Measurements from ENCODE around the gene IFNK. TPM values are rescaled to one million over a fixed set of nuclear protein-coding genes. Genes with fewer than 3 reads are reported as not detected.

IFNK gene
- total and polyA plus RNA-seq, 2 experiments from 2014 or later, result not detected

DNA sequence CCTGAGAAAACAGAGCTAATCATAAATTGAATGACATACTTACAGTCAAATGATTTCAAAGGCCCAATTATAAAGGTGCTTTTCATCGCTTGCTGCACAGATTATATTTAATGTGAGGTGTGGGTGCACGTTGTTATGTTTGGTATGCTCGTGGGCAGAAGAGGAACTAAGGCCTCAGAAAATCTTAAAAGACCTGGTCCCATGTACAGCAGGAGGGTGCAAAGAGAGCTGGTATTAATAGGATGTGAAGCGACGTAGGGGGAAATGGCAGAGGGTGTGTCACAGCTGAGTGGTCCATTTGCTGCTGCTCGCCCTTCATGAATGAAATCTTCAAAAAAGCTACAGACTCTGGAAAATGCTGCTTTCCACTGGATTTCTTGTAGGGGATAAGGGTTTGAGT lies 40.5 kb upstream of the IFNK start (continued):
- TF ChIP-seq, protein P1, sequence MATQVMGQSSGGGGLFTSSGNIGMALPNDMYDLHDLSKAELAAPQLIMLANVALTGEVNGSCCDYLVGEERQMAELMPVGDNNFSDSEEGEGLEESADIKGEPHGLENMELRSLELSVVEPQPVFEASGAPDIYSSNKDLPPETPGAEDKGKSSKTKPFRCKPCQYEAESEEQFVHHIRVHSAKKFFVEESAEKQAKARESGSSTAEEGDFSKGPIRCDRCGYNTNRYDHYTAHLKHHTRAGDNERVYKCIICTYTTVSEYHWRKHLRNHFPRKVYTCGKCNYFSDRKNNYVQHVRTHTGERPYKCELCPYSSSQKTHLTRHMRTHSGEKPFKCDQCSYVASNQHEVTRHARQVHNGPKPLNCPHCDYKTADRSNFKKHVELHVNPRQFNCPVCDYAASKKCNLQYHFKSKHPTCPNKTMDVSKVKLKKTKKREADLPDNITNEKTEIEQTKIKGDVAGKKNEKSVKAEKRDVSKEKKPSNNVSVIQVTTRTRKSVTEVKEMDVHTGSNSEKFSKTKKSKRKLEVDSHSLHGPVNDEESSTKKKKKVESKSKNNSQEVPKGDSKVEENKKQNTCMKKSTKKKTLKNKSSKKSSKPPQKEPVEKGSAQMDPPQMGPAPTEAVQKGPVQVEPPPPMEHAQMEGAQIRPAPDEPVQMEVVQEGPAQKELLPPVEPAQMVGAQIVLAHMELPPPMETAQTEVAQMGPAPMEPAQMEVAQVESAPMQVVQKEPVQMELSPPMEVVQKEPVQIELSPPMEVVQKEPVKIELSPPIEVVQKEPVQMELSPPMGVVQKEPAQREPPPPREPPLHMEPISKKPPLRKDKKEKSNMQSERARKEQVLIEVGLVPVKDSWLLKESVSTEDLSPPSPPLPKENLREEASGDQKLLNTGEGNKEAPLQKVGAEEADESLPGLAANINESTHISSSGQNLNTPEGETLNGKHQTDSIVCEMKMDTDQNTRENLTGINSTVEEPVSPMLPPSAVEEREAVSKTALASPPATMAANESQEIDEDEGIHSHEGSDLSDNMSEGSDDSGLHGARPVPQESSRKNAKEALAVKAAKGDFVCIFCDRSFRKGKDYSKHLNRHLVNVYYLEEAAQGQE (IDR thresholded peaks at IDR 0.05; ENCODE audit: unreplicated experiment), result no peak
- TF ChIP-seq EZH2phosphoT487 (IDR thresholded peaks at IDR 0.05; ENCODE audit: unreplicated experiment) (no peak), ZNF114 (CRISPR knock-in tag; IDR thresholded peaks at IDR 0.05) (no peak)

DNA sequence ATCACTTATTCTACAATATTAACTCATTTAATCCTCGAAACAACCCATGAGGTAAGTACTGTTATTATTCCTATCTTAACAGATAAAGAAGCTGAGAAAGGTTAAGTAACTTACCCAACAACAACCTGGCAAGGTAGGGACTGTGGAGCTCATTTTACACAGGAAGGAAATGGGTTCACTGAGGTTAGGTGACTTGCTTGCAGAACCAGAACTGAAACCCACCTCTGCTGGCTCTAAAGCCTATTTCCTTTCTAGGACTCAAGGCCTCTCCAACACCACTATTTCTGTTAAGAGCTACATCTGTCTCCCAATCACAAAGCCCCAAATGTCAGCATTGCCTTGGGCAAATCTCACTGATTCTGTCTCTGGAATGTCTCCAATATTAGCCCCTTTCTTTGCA lies 38.9 kb upstream of the IFNK start:
- no peak for DNase-seq (ENCODE audit: low spot score)
- Mint-ChIP-seq H3K9me3 (no peaks in the 10 kb centered on the region; the same call in 2 of the 3 replicates), H3K4me1 (peaks cover 36% of the 10 kb centered on the region), H3K4me3 (no peak overlapping the region), H3K36me3 (ENCODE audit: low read depth) (peaks cover 25% of the 10 kb centered on the region), H3K27me3 (ENCODE audit: insufficient read depth, low read depth, poor library complexity) (peaks cover 2% of the 10 kb centered on the region), H3K27ac (no peak overlapping the region)
- H3K79me2 ChIP-seq (replicated peaks; ENCODE audit: insufficient read depth), result peaks cover 3% of the 10 kb centered on the region; the same call in 1 of the 2 replicates
- H4K20me1 ChIP-seq (replicated peaks; ENCODE audit: insufficient read depth), result no peaks in the 10 kb centered on the region
- peaks cover 25% of the 10 kb centered on the region for H3K4me1 ChIP-seq (ENCODE audit: insufficient read depth)
- no peak for ATAC-seq
- no peaks in the 10 kb centered on the region for H3K36me3 ChIP-seq (ENCODE audit: insufficient read depth)
- H3K4me2 ChIP-seq, result no peak overlapping the region
- no peaks in the 10 kb centered on the region for H3F3A ChIP-seq (replicated peaks; ENCODE audit: low read depth)
- H3K27me3 ChIP-seq (ENCODE audit: insufficient read depth), result no peaks in the 10 kb centered on the region
- H3K9me2 ChIP-seq (ENCODE audit: insufficient read depth), result no peaks in the 10 kb centered on the region
- no peak for TF ChIP-seq JUNB (IDR thresholded peaks at IDR 0.05; ENCODE audit: unreplicated experiment)
- no peak overlapping the region for H2AFZ ChIP-seq
- H3K4me3 ChIP-seq, result no peak overlapping the region
- H3K27ac ChIP-seq (ENCODE audit: low read depth), result no peak overlapping the region

DNA sequence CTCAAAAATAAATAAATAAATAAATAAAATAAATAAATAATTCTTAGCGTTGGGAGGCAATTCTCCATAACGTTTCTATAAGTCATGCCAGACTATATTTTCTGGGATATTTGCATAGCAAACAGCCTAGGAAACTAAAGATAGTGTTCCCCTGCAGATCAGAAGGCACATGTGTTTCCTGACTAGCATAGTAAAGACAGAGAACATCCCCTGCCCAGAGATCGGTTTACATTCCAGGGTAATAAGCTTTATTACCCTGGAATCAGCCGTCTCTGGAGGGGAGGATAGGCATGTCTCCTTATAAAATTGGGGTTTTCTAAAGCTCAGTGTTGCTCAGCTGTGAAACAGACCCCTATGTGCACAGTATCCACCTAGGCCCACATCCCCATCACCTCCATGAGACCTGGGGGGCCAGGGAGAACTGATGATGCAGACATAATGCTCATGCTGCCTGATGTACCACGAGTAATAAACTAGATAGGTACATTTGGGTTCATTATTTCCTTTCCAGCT lies 36.9 kb upstream of the IFNK start:
- Histone ChIP-seq H3K79me2 (replicated peaks; ENCODE audit: insufficient read depth) (peaks cover 10% of the 10 kb centered on the region), H2AFZ (no peak overlapping the region), H3K27ac (ENCODE audit: low read depth) (no peak overlapping the region), H4K20me1 (replicated peaks; ENCODE audit: insufficient read depth) (no peaks in the 10 kb centered on the region), H3F3A (replicated peaks; ENCODE audit: low read depth) (no peaks in the 10 kb centered on the region), H3K9me2 (ENCODE audit: insufficient read depth) (no peaks in the 10 kb centered on the region), H3K4me1 (ENCODE audit: insufficient read depth) (peaks cover 30% of the 10 kb centered on the region), H3K4me3 (no peak overlapping the region), H3K27me3 (ENCODE audit: insufficient read depth) (no peaks in the 10 kb centered on the region), H3K4me2 (no peak overlapping the region), H3K36me3 (ENCODE audit: insufficient read depth) (no peaks in the 10 kb centered on the region)
- Mint-ChIP-seq H3K36me3 (ENCODE audit: low read depth) (peaks cover 13% of the 10 kb centered on the region), H3K9me3 (no peaks in the 10 kb centered on the region), H3K27ac (no peak overlapping the region), H3K27me3 (ENCODE audit: insufficient read depth, low read depth, poor library complexity) (peaks cover 2% of the 10 kb centered on the region), H3K4me1 (peaks cover 49% of the 10 kb centered on the region), H3K4me3 (no peak overlapping the region)
- ATAC-seq (no peak), DNase-seq (ENCODE audit: low spot score) (no peak)
- TF ChIP-seq ZNF331 (CRISPR knock-in tag; IDR thresholded peaks at IDR 0.05; ENCODE audit: low read depth) (no peak), CREB1 (CRISPR knock-in tag; IDR thresholded peaks at IDR 0.05; ENCODE audit: low read depth) (no peak), JUNB (IDR thresholded peaks at IDR 0.05; ENCODE audit: unreplicated experiment) (no peak), ZNF114 (CRISPR knock-in tag; IDR thresholded peaks at IDR 0.05) (no peak), POLR2AphosphoS5 (IDR thresholded peaks at IDR 0.05; ENCODE audit: low read depth) (no peak)
- TF ChIP-seq, protein P2, sequence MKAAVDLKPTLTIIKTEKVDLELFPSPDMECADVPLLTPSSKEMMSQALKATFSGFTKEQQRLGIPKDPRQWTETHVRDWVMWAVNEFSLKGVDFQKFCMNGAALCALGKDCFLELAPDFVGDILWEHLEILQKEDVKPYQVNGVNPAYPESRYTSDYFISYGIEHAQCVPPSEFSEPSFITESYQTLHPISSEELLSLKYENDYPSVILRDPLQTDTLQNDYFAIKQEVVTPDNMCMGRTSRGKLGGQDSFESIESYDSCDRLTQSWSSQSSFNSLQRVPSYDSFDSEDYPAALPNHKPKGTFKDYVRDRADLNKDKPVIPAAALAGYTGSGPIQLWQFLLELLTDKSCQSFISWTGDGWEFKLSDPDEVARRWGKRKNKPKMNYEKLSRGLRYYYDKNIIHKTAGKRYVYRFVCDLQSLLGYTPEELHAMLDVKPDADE (IDR thresholded peaks at IDR 0.05), result no peak
- TF ChIP-seq, protein P3, sequence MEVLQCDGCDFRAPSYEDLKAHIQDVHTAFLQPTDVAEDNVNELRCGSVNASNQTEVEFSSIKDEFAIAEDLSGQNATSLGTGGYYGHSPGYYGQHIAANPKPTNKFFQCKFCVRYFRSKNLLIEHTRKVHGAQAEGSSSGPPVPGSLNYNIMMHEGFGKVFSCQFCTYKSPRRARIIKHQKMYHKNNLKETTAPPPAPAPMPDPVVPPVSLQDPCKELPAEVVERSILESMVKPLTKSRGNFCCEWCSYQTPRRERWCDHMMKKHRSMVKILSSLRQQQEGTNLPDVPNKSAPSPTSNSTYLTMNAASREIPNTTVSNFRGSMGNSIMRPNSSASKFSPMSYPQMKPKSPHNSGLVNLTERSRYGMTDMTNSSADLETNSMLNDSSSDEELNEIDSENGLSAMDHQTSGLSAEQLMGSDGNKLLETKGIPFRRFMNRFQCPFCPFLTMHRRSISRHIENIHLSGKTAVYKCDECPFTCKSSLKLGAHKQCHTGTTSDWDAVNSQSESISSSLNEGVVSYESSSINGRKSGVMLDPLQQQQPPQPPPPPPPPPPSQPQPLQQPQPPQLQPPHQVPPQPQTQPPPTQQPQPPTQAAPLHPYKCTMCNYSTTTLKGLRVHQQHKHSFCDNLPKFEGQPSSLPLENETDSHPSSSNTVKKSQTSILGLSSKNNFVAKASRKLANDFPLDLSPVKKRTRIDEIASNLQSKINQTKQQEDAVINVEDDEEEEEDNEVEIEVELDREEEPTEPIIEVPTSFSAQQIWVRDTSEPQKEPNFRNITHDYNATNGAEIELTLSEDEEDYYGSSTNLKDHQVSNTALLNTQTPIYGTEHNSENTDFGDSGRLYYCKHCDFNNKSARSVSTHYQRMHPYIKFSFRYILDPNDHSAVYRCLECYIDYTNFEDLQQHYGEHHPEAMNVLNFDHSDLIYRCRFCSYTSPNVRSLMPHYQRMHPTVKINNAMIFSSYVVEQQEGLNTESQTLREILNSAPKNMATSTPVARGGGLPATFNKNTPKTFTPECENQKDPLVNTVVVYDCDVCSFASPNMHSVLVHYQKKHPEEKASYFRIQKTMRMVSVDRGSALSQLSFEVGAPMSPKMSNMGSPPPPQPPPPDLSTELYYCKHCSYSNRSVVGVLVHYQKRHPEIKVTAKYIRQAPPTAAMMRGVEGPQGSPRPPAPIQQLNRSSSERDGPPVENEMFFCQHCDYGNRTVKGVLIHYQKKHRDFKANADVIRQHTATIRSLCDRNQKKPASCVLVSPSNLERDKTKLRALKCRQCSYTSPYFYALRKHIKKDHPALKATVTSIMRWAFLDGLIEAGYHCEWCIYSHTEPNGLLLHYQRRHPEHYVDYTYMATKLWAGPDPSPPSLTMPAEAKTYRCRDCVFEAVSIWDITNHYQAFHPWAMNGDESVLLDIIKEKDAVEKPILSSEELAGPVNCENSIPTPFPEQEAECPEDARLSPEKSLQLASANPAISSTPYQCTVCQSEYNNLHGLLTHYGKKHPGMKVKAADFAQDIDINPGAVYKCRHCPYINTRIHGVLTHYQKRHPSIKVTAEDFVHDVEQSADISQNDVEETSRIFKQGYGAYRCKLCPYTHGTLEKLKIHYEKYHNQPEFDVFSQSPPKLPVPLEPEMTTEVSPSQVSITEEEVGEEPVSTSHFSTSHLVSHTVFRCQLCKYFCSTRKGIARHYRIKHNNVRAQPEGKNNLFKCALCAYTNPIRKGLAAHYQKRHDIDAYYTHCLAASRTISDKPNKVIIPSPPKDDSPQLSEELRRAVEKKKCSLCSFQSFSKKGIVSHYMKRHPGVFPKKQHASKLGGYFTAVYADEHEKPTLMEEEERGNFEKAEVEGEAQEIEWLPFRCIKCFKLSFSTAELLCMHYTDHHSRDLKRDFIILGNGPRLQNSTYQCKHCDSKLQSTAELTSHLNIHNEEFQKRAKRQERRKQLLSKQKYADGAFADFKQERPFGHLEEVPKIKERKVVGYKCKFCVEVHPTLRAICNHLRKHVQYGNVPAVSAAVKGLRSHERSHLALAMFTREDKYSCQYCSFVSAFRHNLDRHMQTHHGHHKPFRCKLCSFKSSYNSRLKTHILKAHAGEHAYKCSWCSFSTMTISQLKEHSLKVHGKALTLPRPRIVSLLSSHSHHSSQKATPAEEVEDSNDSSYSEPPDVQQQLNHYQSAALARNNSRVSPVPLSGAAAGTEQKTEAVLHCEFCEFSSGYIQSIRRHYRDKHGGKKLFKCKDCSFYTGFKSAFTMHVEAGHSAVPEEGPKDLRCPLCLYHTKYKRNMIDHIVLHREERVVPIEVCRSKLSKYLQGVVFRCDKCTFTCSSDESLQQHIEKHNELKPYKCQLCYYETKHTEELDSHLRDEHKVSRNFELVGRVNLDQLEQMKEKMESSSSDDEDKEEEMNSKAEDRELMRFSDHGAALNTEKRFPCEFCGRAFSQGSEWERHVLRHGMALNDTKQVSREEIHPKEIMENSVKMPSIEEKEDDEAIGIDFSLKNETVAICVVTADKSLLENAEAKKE (CRISPR knock-in tag; IDR thresholded peaks at IDR 0.05), result no peak
